HL-60 (cell line): ENCODE measurements around the gene NFE2L3.

Experiments
- CTCF ChIP-seq: IDR thresholded peaks from one replicate; pipeline ENCODE4 v1.5.1; 2011; ENCODE audit warnings: low read length, control low read depth, inconsistent platforms; ENCODE audit not compliant: insufficient read depth
- GABPA ChIP-seq: IDR thresholded peaks from 2 replicates; pipeline ENCODE4 v1.6.1; 2012; ENCODE audit warnings: low read depth
- POLR2AphosphoS5 ChIP-seq: IDR thresholded peaks from 2 replicates; pipeline ENCODE4 v1.6.1; 2012; ENCODE audit warnings: low read depth
- REST ChIP-seq: IDR thresholded peaks from 2 replicates; pipeline ENCODE4 v1.6.1; 2012; ENCODE audit warnings: low read depth; ENCODE audit not compliant: insufficient replicate concordance
- SPI1 ChIP-seq: IDR thresholded peaks from 2 replicates; pipeline ENCODE4 v1.6.1; 2012; ENCODE audit warnings: low read depth, mild to moderate bottlenecking, borderline replicate concordance

DNA sequence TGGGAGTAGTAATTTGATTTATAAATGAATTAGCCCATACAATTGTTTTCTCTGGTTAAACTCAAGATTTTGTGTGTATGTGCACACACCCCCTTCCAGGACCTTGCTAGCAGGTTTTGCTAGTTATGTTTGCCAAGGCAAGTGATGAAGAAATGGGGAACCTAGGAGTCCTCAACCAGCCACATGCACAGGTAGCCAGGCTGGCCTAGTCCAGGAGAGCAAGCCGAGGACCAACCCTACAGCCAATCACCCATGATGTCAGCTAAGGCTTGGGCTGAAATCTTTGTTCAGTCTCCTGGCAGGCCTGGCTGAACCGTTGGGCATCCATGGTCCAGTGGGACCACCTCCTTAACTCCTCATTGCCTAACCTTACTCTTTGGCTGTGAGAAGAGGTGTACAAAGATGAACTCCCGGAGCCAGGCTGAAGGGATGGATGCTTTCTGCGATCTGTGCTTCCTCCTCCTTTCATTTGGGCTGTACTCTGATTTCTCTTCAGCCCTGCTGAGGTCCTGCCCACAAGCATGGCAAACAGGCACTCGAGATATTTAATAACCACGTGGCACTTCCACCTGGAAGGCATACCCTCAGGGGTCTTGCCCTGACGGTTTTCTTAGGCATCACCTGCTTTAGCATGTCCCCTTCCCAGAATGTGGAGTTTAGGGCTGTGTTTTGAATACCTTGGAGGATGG, 26.4 kb downstream of the NFE2L3 start:
- TF ChIP-seq CTCF (no peak), SPI1 (no peak), POLR2AphosphoS5 (no peak), REST (no peak), GABPA (no peak)
